ENCODE measurements around the gene PHYKPL.

GRCh38 chr5:178204935-178205748 is 27.5 kb downstream of the PHYKPL start:
- TF ChIP-seq CTCF (IDR thresholded peaks at IDR 0.05; ENCODE audit: low read length), result no peak
- no peak for TF ChIP-seq EZH2 (optimal IDR thresholded peaks at IDR 0.05; ENCODE audit: low read depth, low read length)
- TF ChIP-seq EZH2phosphoT487 (IDR thresholded peaks at IDR 0.05; ENCODE audit: low read length), result no peak

All from MM.1S (cell line).